Measurements from ENCODE around the gene OR2C1.

- TF ChIP-seq CTCF (IDR thresholded peaks at IDR 0.05; ENCODE audit: low read depth, low read length): no peak
- TF ChIP-seq POLR2A (IDR thresholded peaks at IDR 0.05; ENCODE audit: extremely low read depth, insufficient read length): no peak
- TF ChIP-seq, protein P1, sequence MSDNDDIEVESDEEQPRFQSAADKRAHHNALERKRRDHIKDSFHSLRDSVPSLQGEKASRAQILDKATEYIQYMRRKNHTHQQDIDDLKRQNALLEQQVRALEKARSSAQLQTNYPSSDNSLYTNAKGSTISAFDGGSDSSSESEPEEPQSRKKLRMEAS (IDR thresholded peaks at IDR 0.05; ENCODE audit: low read depth, low read length): no peak
Observed at GRCh38 chr16:3400446-3400778, 44.7 kb downstream of the OR2C1 start.

Data from NB4 (cell line).